GM12878 (cell line): ENCODE measurements around the gene PACS2. TPM values are rescaled to one million over a fixed set of nuclear protein-coding genes. Genes with fewer than 3 reads are reported as not detected.

Experiments used
- ATAC-seq: fragments of 200-7000 bp; cut with Tn5 transposase; 3 replicates; pipeline ENCODE4 v1.9.1; 2020; ENCODE audit warnings: mild to moderate bottlenecking, moderate library complexity
- BruUV-seq: library from RNA; stranded (reverse); fragments of 400-500 nt; replicated peaks from 2 replicates; lab custom pipeline; 2021; lab: Mats Ljungman, UMichigan
- CTCF ChIA-PET: fragments of 300-600 bp; sonication (Branson Sonifier 250); formaldehyde crosslinking; extraction: SDS; loops from one replicate; lab custom pipeline; 2021; ENCODE audit warnings: inconsistent platforms; lab: Yijun Ruan, JAX
- POLR2A ChIA-PET: fragments of 350-600 bp; formaldehyde crosslinking; extraction: SDS; loops from one replicate; lab custom pipeline; 2021; ENCODE audit warnings: inconsistent platforms; lab: Charles Lee
- RAD21 ChIA-PET: fragments of 300-600 bp; sonication (Branson Sonifier 250); formaldehyde crosslinking; loops from one replicate; lab custom pipeline; 2023; ENCODE audit warnings: antibody characterized with exemption; ENCODE audit not compliant: unreplicated experiment; lab: Charles Lee
- SMC1A ChIA-PET: fragments of 300-600 bp; sonication (Branson Sonifier 250); formaldehyde crosslinking; loops from one replicate; lab custom pipeline; 2023; ENCODE audit not compliant: unreplicated experiment, uncharacterized antibody; lab: Charles Lee
- DNase-seq: peaks from one replicate; pipeline ENCODE4 v3.0.0-alpha.2; 2011; ENCODE audit warnings: low read depth, low spot score
- FAIRE-seq: peaks from 3 replicates; lab custom pipeline; 2011; peaks lifted over from hg19 to GRCh38; lab: Jason Lieb, UNC
- H2AFZ ChIP-seq: 2 replicates; pipeline ENCODE4 v1.6.0; 2011; ENCODE audit warnings: low read depth, low read length, control low read depth; ENCODE audit not compliant: control insufficient read depth
- H3K27ac ChIP-seq: 2 replicates; pipeline ENCODE4 v1.5.1; 2011; ENCODE audit warnings: control low read depth; ENCODE audit not compliant: control insufficient read depth, insufficient read depth
- H3K27me3 ChIP-seq, 2 experiments: replicated peaks in 1 of 2; 2 replicates each; pipeline versions ENCODE4 v1.6.0 to v1.6.1; 2011; ENCODE audit warnings: low read length in 1 of 2; ENCODE audit not compliant: control insufficient read depth in 2 of 2, insufficient read depth in 2 of 2
- H3K36me3 ChIP-seq, 2 experiments: 2 replicates each; pipeline ENCODE4 v1.5.1; 2011; ENCODE audit warnings: low read length in 1 of 2; ENCODE audit not compliant: control insufficient read depth in 2 of 2, insufficient read depth in 2 of 2
- H3K4me1 ChIP-seq: 2 replicates; pipeline ENCODE4 v1.6.1; 2011; ENCODE audit warnings: mild to moderate bottlenecking, low read length, moderate library complexity, mixed read lengths; ENCODE audit not compliant: control insufficient read depth, insufficient read depth
- H3K4me2 ChIP-seq: 2 replicates; pipeline ENCODE4 v1.6.0; 2011; ENCODE audit warnings: control low read depth; ENCODE audit not compliant: control insufficient read depth, insufficient read depth
- H3K4me3 ChIP-seq: fragments of 200-600 bp; sonication (generic); 2 replicates; pipeline ENCODE4 v1.5.1; 2016
- H3K79me2 ChIP-seq: 2 replicates; pipeline ENCODE4 v1.6.0; 2011; ENCODE audit warnings: low read length; ENCODE audit not compliant: control insufficient read depth, insufficient read depth
- H3K9ac ChIP-seq: 2 replicates; pipeline ENCODE4 v1.8.0; 2011; ENCODE audit warnings: low read length, control low read depth, mixed read lengths; ENCODE audit not compliant: control insufficient read depth, insufficient read depth
- H3K9me3 ChIP-seq: replicated peaks from 3 replicates; pipeline ENCODE4 v1.5.1; 2011; ENCODE audit warnings: mild to moderate bottlenecking, low read length; ENCODE audit not compliant: control insufficient read depth, insufficient read depth
- H4K20me1 ChIP-seq: 2 replicates; pipeline ENCODE4 v1.6.0; 2011; ENCODE audit not compliant: control insufficient read depth, insufficient read depth
- BHLHE40 ChIP-seq, 2 experiments: fragments of 450-650 bp in 1 of 2; IDR thresholded peaks; 2 replicates each; pipeline ENCODE4 v1.6.1; 2011 to 2017; ENCODE audit warnings: low read depth in 2 of 2, borderline replicate concordance in 1 of 2, improper control_type of control experiment in 1 of 2, low read length in 1 of 2, mild to moderate bottlenecking in 1 of 2
- CHD1 ChIP-seq: IDR thresholded peaks from 2 replicates; pipeline ENCODE4 v1.6.1; 2012; ENCODE audit warnings: low read depth, low read length, improper control_type of control experiment
- CTCF ChIP-seq, 3 experiments: IDR thresholded peaks in 2 of 3; conservative IDR thresholded peaks in 1 of 3; 2 replicates each; pipeline ENCODE4 v1.5.1; 2011; ENCODE audit warnings: low read depth in 3 of 3, low read length in 3 of 3, mild to moderate bottlenecking in 3 of 3, control low read depth in 2 of 3, moderate library complexity in 2 of 3, inconsistent platforms in 1 of 3, mixed read lengths in 1 of 3; ENCODE audit not compliant: control insufficient read depth in 2 of 3, insufficient read depth in 1 of 3; ENCODE audit errors: extremely low read depth in 1 of 3
- HDGF ChIP-seq: fragments of 450-650 bp; IDR thresholded peaks from 2 replicates; pipeline ENCODE4 v1.6.1; 2016; ENCODE audit warnings: antibody characterized with exemption
- MAX ChIP-seq: IDR thresholded peaks from 2 replicates; pipeline ENCODE4 v1.6.1; 2012; ENCODE audit warnings: low read depth, low read length, improper control_type of control experiment
- NR2F1 ChIP-seq: fragments of 450-650 bp; conservative IDR thresholded peaks from 2 replicates; pipeline ENCODE4 v1.6.1; 2017; ENCODE audit warnings: mild to moderate bottlenecking
- RAD21 ChIP-seq: IDR thresholded peaks from 2 replicates; pipeline ENCODE4 v1.6.1; 2011; ENCODE audit warnings: mild to moderate bottlenecking, low read depth, low read length, moderate library complexity; ENCODE audit not compliant: insufficient read depth
- RUNX3 ChIP-seq: IDR thresholded peaks from 2 replicates; pipeline ENCODE4 v1.6.1; 2012; ENCODE audit warnings: low read length, inconsistent platforms
- TCF12 ChIP-seq: IDR thresholded peaks from 2 replicates; pipeline ENCODE4 v1.6.1; 2011; ENCODE audit warnings: low read depth, mild to moderate bottlenecking, low read length
- TCF3 ChIP-seq: IDR thresholded peaks from 2 replicates; pipeline ENCODE4 v1.6.1; 2012; ENCODE audit warnings: low read depth, mild to moderate bottlenecking, low read length, borderline replicate concordance; ENCODE audit not compliant: insufficient read depth
- WGBS: methylation state at CpG from one replicate; pipeline ENCODE4 v1.1.6; 2016; ENCODE audit warnings: low lambda C conversion rate; ENCODE audit not compliant: insufficient replicate concordance, insufficient coverage; ENCODE audit errors: missing lambda C conversion rate; 5-methylcytosine and 5-hydroxymethylcytosine counted together
- in situ Hi-C: fragments of 300-500 bp; cut with MboI; formaldehyde crosslinking; loops from 9 replicates; pipeline ENCODE4 v1.14.3; 2018; ENCODE audit warnings: mixed read lengths
- intact Hi-C: fragments of 100-400 bp; cut with micrococcal nuclease; formaldehyde crosslinking; loops from one replicate; pipeline ENCODE4 v1.14.2; 2022; ENCODE audit not compliant: unreplicated experiment
- polyA plus RNA-seq, 11 experiments: library from polyadenylated mRNA; depleted of rRNA in 4 of 11; unstranded in 6 of 11; stranded (reverse) in 5 of 11; fragments of >200 nt; fragmentation: Nextera tagmentation in 4 of 11; fragmentation: Illumina TruSeq in 1 of 11; extraction: Ambion mirVana in 4 of 11; extraction: Trizol in 1 of 11; gene quantifications; 1 replicate in 1 of 11; 2 replicates in 10 of 11; pipeline versions ENCODE4 v1.2.1 to v1.2.3, GENCODE V29; 2011 to 2016; ENCODE audit warnings: inconsistent platforms in 2 of 11, missing spikeins in 2 of 11, low read depth in 1 of 11
- total RNA-seq, 4 experiments: library from RNA; depleted of rRNA in 3 of 4; stranded (reverse); fragments of >200 nt in 3 of 4; fragmentation: Illumina TruSeq in 1 of 4; extraction: Trizol in 1 of 4; gene quantifications; 2 replicates each; pipeline versions ENCODE4 v1.2.1 to v1.2.3, GENCODE V29; 2013 to 2021

Gene PACS2
- total and polyA plus RNA-seq, 10 of the 15 experiments (the other 5 are each of a cell fraction or from before 2014, with no cell fraction given): 0.21 to 37.3 (median 9.4) TPM

DNA sequence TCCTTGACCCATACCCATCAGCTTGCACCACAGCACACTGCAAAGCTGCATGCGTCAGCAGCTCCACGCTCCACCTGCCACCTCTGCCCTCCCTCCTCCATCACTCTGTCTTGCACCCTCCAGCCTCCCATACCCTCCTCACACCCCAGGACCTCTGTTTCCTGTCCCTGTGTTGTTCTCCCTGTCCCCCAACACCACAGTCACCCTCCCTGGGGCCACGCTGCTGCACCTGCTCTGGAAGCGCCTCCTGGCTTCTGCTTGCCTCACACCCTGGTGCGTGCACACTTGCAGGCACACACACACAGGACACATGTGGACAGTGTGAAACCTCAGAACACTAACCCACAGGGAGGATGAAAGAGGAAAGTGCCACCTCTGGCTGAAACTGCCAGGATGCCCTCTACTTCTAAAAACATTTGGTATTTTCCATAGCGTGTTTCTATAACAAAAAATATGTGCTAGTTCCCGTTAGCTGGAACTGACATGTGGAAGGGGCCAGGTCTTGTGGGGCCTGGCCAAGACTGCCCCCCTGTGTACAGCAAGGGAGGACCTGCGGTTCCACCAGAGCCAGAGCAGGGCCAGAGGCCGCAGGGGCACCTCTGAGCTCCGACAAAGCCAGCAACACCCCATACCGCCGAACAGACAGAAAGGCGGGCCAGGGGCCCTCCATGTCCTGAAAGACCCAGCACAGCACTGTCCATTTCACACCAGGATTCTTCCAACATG lies 23.8 kb upstream of the PACS2 start:
- ChIA-PET SMC1A (interaction anchor here (1.0 to 1.1 kb wide), 2 partner anchors 9 to 10 kb away, joined by 3 read pairs; partner anchors contain the start of gene BRF1), RAD21 (no interaction called here), CTCF (no interaction called here), POLR2A (no interaction called here)
- peaks cover 4% of the 10 kb centered on the region; the same call in 1 of the 2 replicates for H4K20me1 ChIP-seq
- DNase-seq (no peak), FAIRE-seq (no peak), ATAC-seq (no peak)
- no TSS peak for BruUV-seq
- in situ Hi-C loops: no loop called here
- intact Hi-C loops: no loop called here
- no peaks in the 10 kb centered on the region for H3K27me3 ChIP-seq
- TF ChIP-seq RUNX3 (peak; percentile 51), CHD1 (no peak), RAD21 (peak; percentile 52), NR2F1 (no peak), TCF3 (no peak), TCF12 (no peak), HDGF (0 out of 2 replicates have a peak, but pooled peaks have one; percentile 23), CTCF (IDR thresholded peaks at IDR 0.05 in 2 of 3, conservative IDR thresholded peaks at IDR 0.05 in 1 of 3; ENCODE audit: control insufficient read depth in 2 of 3, extremely low read depth in 1 of 3, insufficient read depth in 1 of 3, low read depth in 3 of 3, low read length in 3 of 3) (peak in 2 of 3 experiments; percentile 17 to 21; a peak in 1 of 6 replicates), MAX (no peak), BHLHE40 (IDR thresholded peaks at IDR 0.05; ENCODE audit: borderline replicate concordance in 1 of 2, low read depth in 2 of 2, low read length in 1 of 2) (peak in 1 of 2 experiments; percentile 29; a peak in 1 of 4 replicates)
- peak overlapping the region; percentile 6; the same call in 1 of the 2 replicates for H3K27ac ChIP-seq
- H3K4me1 ChIP-seq: peaks cover 50% of the 10 kb centered on the region
- no peak overlapping the region for H2AFZ ChIP-seq
- no peak overlapping the region for H3K4me3 ChIP-seq
- H3K79me2 ChIP-seq: peaks cover 48% of the 10 kb centered on the region
- no peaks in the 10 kb centered on the region for H3K9me3 ChIP-seq
- WGBS: 72% methylated on average over 13 of the region's 13 CpGs
- no peak overlapping the region; the same call in 1 of the 2 replicates for H3K4me2 ChIP-seq
- no peak overlapping the region for H3K9ac ChIP-seq
- no peaks in the 10 kb centered on the region for H3K36me3 ChIP-seq
